SK-N-SH (cell line): ENCODE measurements around the gene GALNT16. TPM values are rescaled to one million over a fixed set of nuclear protein-coding genes. Genes with fewer than 3 reads are reported as not detected.

Source experiments
- CTCF ChIA-PET: fragments of 300-600, 350-600 bp; formaldehyde crosslinking; extraction: SDS; loops from one replicate; lab custom pipeline; 2021; lab: Yijun Ruan, JAX
- POLR2A ChIA-PET: fragments of 350-600 bp; sonication (Branson Sonifier 250); formaldehyde crosslinking; extraction: SDS; loops from one replicate; lab custom pipeline; 2020; ENCODE audit warnings: antibody characterized with exemption, inconsistent platforms; lab: Yijun Ruan, JAX
- DNase-seq: peaks from one replicate; pipeline ENCODE4 v3.0.0; 2012
- H2AFZ ChIP-seq: fragments of 200-600 bp; sonication (generic); 2 replicates; pipeline ENCODE4 v1.8.1; 2016; ENCODE audit warnings: antibody characterized with exemption, mild to moderate bottlenecking, low read depth
- H3F3A ChIP-seq: fragments of 200-600 bp; sonication (generic); replicated peaks from 2 replicates; pipeline ENCODE3; 2016; ENCODE audit warnings: antibody characterized with exemption, mild to moderate bottlenecking; ENCODE audit not compliant: insufficient read depth
- H3K27ac ChIP-seq, 2 experiments: fragments of 200-500 bp in 1 of 2; fragments of 200-600 bp in 1 of 2; sonication (Bioruptor generic) in 1 of 2; sonication (generic), shearing (Covaris generic) in 1 of 2; 2 replicates each; pipeline versions ENCODE4 v1.5.1 to v1.6.1; 2014 to 2016; ENCODE audit warnings: low read depth in 2 of 2, inconsistent platforms in 1 of 2, low read length in 1 of 2, mild to moderate bottlenecking in 1 of 2, mixed read lengths in 1 of 2
- H3K27me3 ChIP-seq: fragments of 200-600 bp; sonication (generic), shearing (Covaris generic); 2 replicates; pipeline ENCODE4 v1.6.1; 2016; ENCODE audit warnings: mixed run types; ENCODE audit not compliant: insufficient read depth
- H3K36me3 ChIP-seq, 2 experiments: fragments of 200-500 bp in 1 of 2; fragments of 200-600 bp in 1 of 2; sonication (Bioruptor generic) in 1 of 2; sonication (generic) in 1 of 2; replicated peaks in 1 of 2; 2 replicates each; pipeline versions ENCODE3 to v1.5.1; 2014 to 2016; ENCODE audit warnings: low read length in 1 of 2, mild to moderate bottlenecking in 1 of 2; ENCODE audit not compliant: insufficient read depth in 2 of 2, control insufficient read depth in 1 of 2
- H3K4me1 ChIP-seq, 2 experiments: fragments of 200-500 bp in 1 of 2; fragments of 200-600 bp in 1 of 2; sonication (Bioruptor generic) in 1 of 2; sonication (generic), shearing (Covaris generic) in 1 of 2; 2 replicates each; pipeline versions ENCODE4 v1.5.1 to v1.6.1; 2014 to 2016; ENCODE audit warnings: low read depth in 1 of 2, low read length in 1 of 2, mixed run types in 1 of 2; ENCODE audit not compliant: insufficient read depth in 2 of 2, control insufficient read depth in 1 of 2
- H3K4me2 ChIP-seq: fragments of 200-600 bp; sonication (generic), shearing (Covaris generic); 2 replicates; pipeline ENCODE4 v1.6.1; 2017; ENCODE audit warnings: mixed run types
- H3K4me3 ChIP-seq, 2 experiments: fragments of 200-500 bp in 1 of 2; fragments of 200-600 bp in 1 of 2; sonication (Bioruptor generic) in 1 of 2; sonication (generic), shearing (Covaris generic) in 1 of 2; 2 replicates each; pipeline versions ENCODE4 v1.5.1 to v1.8.1; 2014 to 2016; ENCODE audit warnings: low read depth in 2 of 2, inconsistent platforms in 1 of 2, low read length in 1 of 2, mild to moderate bottlenecking in 1 of 2, mixed read lengths in 1 of 2, moderate library complexity in 1 of 2
- H3K79me2 ChIP-seq: fragments of 200-600 bp; sonication (generic); 2 replicates; pipeline ENCODE4 v1.8.1; 2017; ENCODE audit warnings: mild to moderate bottlenecking; ENCODE audit not compliant: insufficient read depth
- H3K9ac ChIP-seq: fragments of 200-600 bp; sonication (generic); 2 replicates; pipeline ENCODE4 v1.6.1; 2017; ENCODE audit warnings: mixed run types
- H3K9me2 ChIP-seq: fragments of 200-600 bp; sonication (generic); 2 replicates; pipeline ENCODE4 v1.6.1; 2017; ENCODE audit warnings: mixed run types
- H3K9me3 ChIP-seq: fragments of 200-600 bp; sonication (generic); 2 replicates; pipeline ENCODE4 v1.6.1; 2017; ENCODE audit warnings: mixed run types, mild to moderate bottlenecking, moderate library complexity
- H4K20me1 ChIP-seq: fragments of 200-600 bp; sonication (generic); 2 replicates; pipeline ENCODE4 v1.6.1; 2017; ENCODE audit warnings: mild to moderate bottlenecking, mixed run types; ENCODE audit not compliant: insufficient read depth
- EP300 ChIP-seq, 2 experiments: IDR thresholded peaks; 2 replicates each; pipeline versions ENCODE4 v1.4.0 to v1.6.1; 2012; ENCODE audit warnings: borderline replicate concordance in 1 of 2, low read depth in 1 of 2, low read length in 1 of 2
- EZH2phosphoT487 ChIP-seq: fragments of 200-600 bp; sonication (generic); IDR thresholded peaks from 2 replicates; pipeline ENCODE4 v1.6.1; 2017; ENCODE audit warnings: low read depth, mixed run types, mild to moderate bottlenecking, antibody characterized with exemption, moderate library complexity, borderline replicate concordance
- FOSL2 ChIP-seq: IDR thresholded peaks from 2 replicates; pipeline ENCODE4 v1.4.0; 2012; ENCODE audit warnings: low read depth, mild to moderate bottlenecking, moderate library complexity, borderline replicate concordance
- FOXJ3 ChIP-seq: sonication (generic); formaldehyde crosslinking; IDR thresholded peaks from 2 replicates; pipeline ENCODE4 v1.5.1; 2020; ENCODE audit warnings: mild to moderate bottlenecking, missing genetic modification reagents
- FOXM1 ChIP-seq: IDR thresholded peaks from 2 replicates; pipeline ENCODE4 v1.4.0; 2012; ENCODE audit warnings: low read depth, mild to moderate bottlenecking
- GABPA ChIP-seq: IDR thresholded peaks from 2 replicates; pipeline ENCODE4 v1.4.0; 2012; ENCODE audit warnings: low read depth, mild to moderate bottlenecking
- JUND ChIP-seq: IDR thresholded peaks from 2 replicates; pipeline ENCODE4 v1.4.0; 2012
- NFIC ChIP-seq: IDR thresholded peaks from 2 replicates; pipeline ENCODE4 v1.4.0; 2012; ENCODE audit warnings: borderline replicate concordance
- RFX5 ChIP-seq: IDR thresholded peaks from 2 replicates; pipeline ENCODE4 v1.6.1; 2012; ENCODE audit warnings: mild to moderate bottlenecking, improper control_type of control experiment, low read length
- RXRA ChIP-seq: IDR thresholded peaks from 2 replicates; pipeline ENCODE4 v1.4.0; 2012; ENCODE audit warnings: low read depth, mild to moderate bottlenecking, borderline replicate concordance
- TCF12 ChIP-seq: IDR thresholded peaks from 2 replicates; pipeline ENCODE4 v1.4.0; 2012
- TEAD4 ChIP-seq: IDR thresholded peaks from 2 replicates; pipeline ENCODE4 v1.4.0; 2012; ENCODE audit warnings: mild to moderate bottlenecking, borderline replicate concordance; ENCODE audit not compliant: insufficient read depth
- YY1 ChIP-seq: IDR thresholded peaks from 2 replicates; pipeline ENCODE4 v1.4.0; 2012; ENCODE audit warnings: low read depth, mild to moderate bottlenecking
- WGBS: methylation state at CpG from one replicate; pipeline ENCODE4 v1.1.6; 2017; ENCODE audit warnings: low lambda C conversion rate; 5-methylcytosine and 5-hydroxymethylcytosine counted together
- polyA plus RNA-seq, 3 experiments: library from polyadenylated mRNA; depleted of rRNA; stranded (reverse); fragments of >200 nt; gene quantifications; 2 replicates each; pipeline ENCODE4 v1.2.3, GENCODE V29; 2012
- TF ChIP-seq, protein P1 (sequence below): IDR thresholded peaks from 2 replicates; pipeline ENCODE4 v1.4.0; 2012; ENCODE audit warnings: low read depth, borderline replicate concordance
- TF ChIP-seq, protein P2 (sequence below): IDR thresholded peaks from 2 replicates; pipeline ENCODE4 v1.4.0; 2012; ENCODE audit warnings: low read depth, borderline replicate concordance

The GALNT16 gene
- polyA plus RNA-seq, 1 of the 3 experiments (the other 2 are of a cell fraction) = 17.0 TPM

DNA sequence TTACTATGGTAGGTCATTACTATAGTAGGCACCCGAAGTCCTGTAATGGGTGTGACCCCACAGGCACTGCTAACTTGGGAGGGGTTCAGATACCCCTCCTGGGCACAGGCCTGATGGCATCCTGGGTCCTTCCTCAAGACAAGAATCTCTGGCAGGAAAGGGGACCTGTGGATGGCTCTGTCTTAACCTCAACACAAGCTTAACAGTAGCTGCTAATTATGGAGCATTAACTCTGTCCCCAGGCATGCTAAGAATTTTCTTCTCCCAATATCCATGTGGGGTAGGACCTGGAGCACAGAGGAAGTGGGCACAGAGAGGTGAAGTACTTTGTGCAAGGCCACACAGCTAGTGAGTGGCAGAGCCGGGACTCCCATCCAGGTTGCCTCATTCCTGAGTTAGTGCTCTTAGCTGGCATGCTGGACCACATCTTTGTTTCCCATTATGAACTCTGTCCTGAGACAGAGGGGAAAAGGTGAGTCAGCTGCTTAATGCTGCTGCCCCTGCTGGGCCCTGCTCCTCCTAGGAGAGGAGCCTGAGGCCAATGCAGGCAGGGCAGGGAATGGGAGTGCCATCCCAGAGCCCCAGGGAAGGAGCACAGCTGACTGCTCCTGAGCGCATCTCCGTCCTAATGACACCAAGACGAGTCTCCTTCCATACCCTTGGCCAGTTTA, 32.1 kb downstream of the GALNT16 start:
- TF ChIP-seq, protein P1, sequence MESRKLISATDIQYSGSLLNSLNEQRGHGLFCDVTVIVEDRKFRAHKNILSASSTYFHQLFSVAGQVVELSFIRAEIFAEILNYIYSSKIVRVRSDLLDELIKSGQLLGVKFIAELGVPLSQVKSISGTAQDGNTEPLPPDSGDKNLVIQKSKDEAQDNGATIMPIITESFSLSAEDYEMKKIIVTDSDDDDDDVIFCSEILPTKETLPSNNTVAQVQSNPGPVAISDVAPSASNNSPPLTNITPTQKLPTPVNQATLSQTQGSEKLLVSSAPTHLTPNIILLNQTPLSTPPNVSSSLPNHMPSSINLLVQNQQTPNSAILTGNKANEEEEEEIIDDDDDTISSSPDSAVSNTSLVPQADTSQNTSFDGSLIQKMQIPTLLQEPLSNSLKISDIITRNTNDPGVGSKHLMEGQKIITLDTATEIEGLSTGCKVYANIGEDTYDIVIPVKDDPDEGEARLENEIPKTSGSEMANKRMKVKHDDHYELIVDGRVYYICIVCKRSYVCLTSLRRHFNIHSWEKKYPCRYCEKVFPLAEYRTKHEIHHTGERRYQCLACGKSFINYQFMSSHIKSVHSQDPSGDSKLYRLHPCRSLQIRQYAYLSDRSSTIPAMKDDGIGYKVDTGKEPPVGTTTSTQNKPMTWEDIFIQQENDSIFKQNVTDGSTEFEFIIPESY = no peak
- TF ChIP-seq FOSL2 (no peak), TEAD4 (no peak), FOXJ3 (no peak), EZH2phosphoT487 (no peak), RFX5 (no peak), GABPA (no peak), EP300 (IDR thresholded peaks at IDR 0.05; ENCODE audit: borderline replicate concordance in 1 of 2, low read depth in 1 of 2, low read length in 1 of 2) (no peak)
- Histone ChIP-seq H3K9me3 (no peaks in the 10 kb centered on the region), H3K9ac (no peak overlapping the region), H2AFZ (no peak overlapping the region), H3K4me3 (no peak overlapping the region), H3K36me3 (no peaks in the 10 kb centered on the region), H3K27me3 (no peaks in the 10 kb centered on the region), H3K4me1 (peaks cover 0 to 23% of the 10 kb centered on the region in 2 experiments; a peak in 2 of 4 replicates), H3K4me2 (no peak overlapping the region), H3F3A (no peaks in the 10 kb centered on the region), H3K79me2 (no peaks in the 10 kb centered on the region), H4K20me1 (no peaks in the 10 kb centered on the region), H3K9me2 (no peaks in the 10 kb centered on the region), H3K27ac (no peak overlapping the region)
- ChIA-PET POLR2A (no interaction called here), CTCF (interaction anchor here (0.8 to 1.6 kb wide), 3 partner anchors 9 to 49 kb away, joined by 3 to 5 read pairs (median 4); no protein-coding TSS in a partner anchor)
- DNase-seq = no peak
- WGBS = 82% methylated on average over 4 of the region's 5 CpGs

DNA sequence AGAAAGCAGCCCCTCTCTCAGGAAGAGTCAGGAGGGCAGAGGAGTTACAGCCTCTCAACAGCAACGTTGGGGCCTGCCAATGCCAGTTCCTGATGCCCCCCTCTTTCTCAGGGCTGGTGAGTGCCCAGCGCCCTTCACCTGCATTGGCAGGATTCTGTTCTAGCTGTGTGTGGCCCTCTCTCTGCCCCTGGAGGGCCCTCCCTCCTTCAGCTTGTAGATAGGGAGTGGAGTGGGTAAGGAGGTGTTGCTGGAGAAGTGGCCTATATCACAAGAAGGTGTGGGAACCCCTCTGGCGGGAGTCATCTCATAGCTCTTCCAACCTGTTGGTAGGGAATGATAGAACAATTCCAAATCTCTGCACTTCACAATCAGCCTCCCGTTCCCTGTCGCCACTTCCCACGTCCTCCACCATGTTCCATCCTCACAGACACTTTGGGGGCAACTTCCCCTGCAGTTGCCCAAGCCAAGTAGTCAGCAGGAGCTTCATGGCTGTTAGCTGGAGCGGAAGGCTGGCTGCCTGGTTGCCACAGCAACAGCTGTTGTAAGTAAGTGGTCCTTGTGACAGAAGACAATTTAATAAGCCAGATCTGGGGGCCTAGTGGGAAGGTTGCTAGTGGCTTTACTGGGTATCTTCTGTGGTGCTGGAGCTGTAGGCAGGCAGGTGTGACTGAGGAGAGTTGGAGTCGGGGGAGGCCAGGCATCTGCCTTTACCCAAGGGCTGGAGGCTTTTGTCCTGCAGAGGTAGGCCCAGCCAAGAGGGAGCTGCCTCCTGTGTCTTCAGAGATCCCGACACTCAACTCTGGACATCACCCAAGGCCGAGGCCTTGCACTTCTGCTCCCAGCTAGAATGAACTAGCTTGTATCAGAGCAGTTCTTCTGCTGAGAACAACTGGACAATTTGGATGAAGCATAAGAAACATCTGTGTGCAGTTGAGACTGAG, 38.4 kb downstream of the GALNT16 start:
- DNase-seq = no peak
- Histone ChIP-seq H2AFZ (no peak overlapping the region), H3K4me3 (no peak overlapping the region), H3K27ac (no peak overlapping the region), H3K4me1 (peaks cover 0 to 3% of the 10 kb centered on the region in 2 experiments; a peak in 1 of 4 replicates), H3K9me3 (no peaks in the 10 kb centered on the region), H3F3A (no peaks in the 10 kb centered on the region), H3K36me3 (no peaks in the 10 kb centered on the region), H3K79me2 (no peaks in the 10 kb centered on the region), H3K4me2 (no peak overlapping the region), H3K27me3 (no peaks in the 10 kb centered on the region), H3K9me2 (no peaks in the 10 kb centered on the region)
- POLR2A ChIA-PET = no interaction called here
- TF ChIP-seq YY1 (no peak), TCF12 (no peak), FOXJ3 (no peak), FOXM1 (no peak), JUND (no peak), RXRA (no peak), NFIC (no peak)
- TF ChIP-seq, protein P2, sequence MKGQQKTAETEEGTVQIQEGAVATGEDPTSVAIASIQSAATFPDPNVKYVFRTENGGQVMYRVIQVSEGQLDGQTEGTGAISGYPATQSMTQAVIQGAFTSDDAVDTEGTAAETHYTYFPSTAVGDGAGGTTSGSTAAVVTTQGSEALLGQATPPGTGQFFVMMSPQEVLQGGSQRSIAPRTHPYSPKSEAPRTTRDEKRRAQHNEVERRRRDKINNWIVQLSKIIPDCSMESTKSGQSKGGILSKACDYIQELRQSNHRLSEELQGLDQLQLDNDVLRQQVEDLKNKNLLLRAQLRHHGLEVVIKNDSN = no peak
- TF ChIP-seq, all 33 proteins: peak for 0
- H3K9ac ChIP-seq = no peak overlapping the region
- CTCF ChIA-PET = interaction anchor here (0.6 to 2.6 kb wide), 8 partner anchors 8 to 188 kb away, joined by 3 to 13 read pairs (median 3); partner anchors contain the start of gene SLC39A9
- WGBS = 63% methylated on average over 9 of the region's 10 CpGs
- H4K20me1 ChIP-seq = no peaks in the 10 kb centered on the region
